ENCODE results near the gene EID2B. TPM values are rescaled to one million over a fixed set of nuclear protein-coding genes. Genes with fewer than 3 reads are reported as not detected.
A peak's percentile ranks its signal among the peaks of the same experiment; 100 is the strongest.

The EID2B gene
- total RNA-seq, 4 donors from 2014 or later = 0.56 to 1.5 (median 1.0) TPM

DNA sequence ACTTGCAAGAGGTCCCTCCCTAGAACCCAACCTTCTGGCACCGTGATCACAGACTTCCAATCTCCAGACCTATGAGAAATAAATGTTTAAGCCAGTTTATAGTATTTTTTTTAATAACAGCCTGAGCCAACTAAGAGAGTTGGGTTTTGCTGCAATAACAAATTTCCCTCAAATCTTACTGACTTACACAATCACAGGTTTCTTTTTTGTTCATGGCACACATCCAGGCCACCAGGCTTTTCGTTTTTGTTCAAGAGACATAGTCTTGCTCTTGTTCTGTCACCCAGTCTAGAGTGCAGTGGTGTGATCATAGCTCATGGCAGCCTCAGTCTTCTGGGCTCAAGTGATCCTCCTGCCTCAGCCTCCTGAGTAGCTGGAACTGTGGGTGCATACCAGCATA, 19.7 kb downstream of the EID2B start:
- no peak overlapping the region for H3K4me3 ChIP-seq (ENCODE audit: low read depth, poor library complexity, severe bottlenecking)
- intact Hi-C loops (cut with DNase I; ENCODE audit: low total_unique reads) = no loop called here
- WGBS, 2 donors = 43 to 51% methylated on average over 2 of the region's 2 CpGs
- TF ChIP-seq, protein P1, sequence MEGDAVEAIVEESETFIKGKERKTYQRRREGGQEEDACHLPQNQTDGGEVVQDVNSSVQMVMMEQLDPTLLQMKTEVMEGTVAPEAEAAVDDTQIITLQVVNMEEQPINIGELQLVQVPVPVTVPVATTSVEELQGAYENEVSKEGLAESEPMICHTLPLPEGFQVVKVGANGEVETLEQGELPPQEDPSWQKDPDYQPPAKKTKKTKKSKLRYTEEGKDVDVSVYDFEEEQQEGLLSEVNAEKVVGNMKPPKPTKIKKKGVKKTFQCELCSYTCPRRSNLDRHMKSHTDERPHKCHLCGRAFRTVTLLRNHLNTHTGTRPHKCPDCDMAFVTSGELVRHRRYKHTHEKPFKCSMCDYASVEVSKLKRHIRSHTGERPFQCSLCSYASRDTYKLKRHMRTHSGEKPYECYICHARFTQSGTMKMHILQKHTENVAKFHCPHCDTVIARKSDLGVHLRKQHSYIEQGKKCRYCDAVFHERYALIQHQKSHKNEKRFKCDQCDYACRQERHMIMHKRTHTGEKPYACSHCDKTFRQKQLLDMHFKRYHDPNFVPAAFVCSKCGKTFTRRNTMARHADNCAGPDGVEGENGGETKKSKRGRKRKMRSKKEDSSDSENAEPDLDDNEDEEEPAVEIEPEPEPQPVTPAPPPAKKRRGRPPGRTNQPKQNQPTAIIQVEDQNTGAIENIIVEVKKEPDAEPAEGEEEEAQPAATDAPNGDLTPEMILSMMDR (IDR thresholded peaks at IDR 0.05) = no peak
- no peak for TF ChIP-seq POLR2A (IDR thresholded peaks at IDR 0.05)
- no peak for DNase-seq (ENCODE audit: low spot score in 2 of 2)

DNA sequence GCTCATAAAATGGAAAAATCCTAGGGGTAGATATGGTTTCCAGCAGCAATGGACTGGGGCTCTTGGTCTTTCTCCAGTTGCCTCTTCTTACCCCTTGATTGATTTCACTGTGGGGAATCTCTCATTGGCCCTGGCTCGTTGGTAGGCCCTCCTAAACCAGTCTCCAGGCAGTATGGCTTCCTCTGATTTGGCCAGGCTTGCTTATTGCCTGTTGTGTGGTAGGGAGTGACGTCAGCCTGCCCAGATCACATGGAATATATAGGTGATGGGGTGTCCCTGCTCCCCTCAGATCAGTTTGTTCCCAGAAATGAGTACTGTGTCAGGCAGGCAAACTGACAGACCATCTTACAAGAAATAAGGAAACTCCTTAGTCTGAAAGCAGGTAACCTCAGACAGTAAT, 23.4 kb downstream of the EID2B start:
- WGBS, 2 donors = 48 to 78% methylated on average over 2 of the region's 2 CpGs
- TF ChIP-seq POLR2A (IDR thresholded peaks at IDR 0.05) = no peak
- TF ChIP-seq, protein P1 (IDR thresholded peaks at IDR 0.05) = no peak
- no peak for DNase-seq (ENCODE audit: low spot score in 2 of 2)
- intact Hi-C loops (cut with DNase I; ENCODE audit: low total_unique reads) = no loop called here
- H3K4me3 ChIP-seq (ENCODE audit: low read depth, poor library complexity, severe bottlenecking) = no peak overlapping the region

DNA sequence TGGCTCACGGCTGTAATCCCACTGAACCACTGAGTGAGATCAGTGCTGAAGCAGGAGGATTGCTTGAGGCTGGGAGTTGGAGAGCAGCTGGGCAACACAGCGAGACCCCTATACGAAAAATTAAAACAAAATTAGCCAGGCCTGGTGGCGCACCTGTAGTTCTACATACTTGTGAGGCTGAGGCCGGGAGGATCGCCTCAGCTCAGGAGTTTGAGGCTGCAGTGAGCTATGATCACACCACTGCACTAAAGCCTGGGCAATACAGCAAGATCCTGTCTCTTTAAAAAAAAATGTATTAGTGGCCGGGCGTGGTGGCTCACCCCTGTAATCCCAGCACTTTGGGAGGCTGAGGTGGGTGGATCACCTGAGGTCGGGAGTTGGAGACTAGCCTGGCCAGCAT, 24.0 kb downstream of the EID2B start:
- intact Hi-C loops (cut with DNase I; ENCODE audit: low total_unique reads) = no loop called here
- WGBS, 2 donors = 84 to 87% methylated on average over 9 of the region's 9 CpGs
- no peak overlapping the region for H3K4me3 ChIP-seq (ENCODE audit: low read depth, poor library complexity, severe bottlenecking)
- no peak for DNase-seq (ENCODE audit: low spot score in 2 of 2)
- TF ChIP-seq, protein P1 (IDR thresholded peaks at IDR 0.05) = no peak
- TF ChIP-seq POLR2A (IDR thresholded peaks at IDR 0.05) = no peak

DNA sequence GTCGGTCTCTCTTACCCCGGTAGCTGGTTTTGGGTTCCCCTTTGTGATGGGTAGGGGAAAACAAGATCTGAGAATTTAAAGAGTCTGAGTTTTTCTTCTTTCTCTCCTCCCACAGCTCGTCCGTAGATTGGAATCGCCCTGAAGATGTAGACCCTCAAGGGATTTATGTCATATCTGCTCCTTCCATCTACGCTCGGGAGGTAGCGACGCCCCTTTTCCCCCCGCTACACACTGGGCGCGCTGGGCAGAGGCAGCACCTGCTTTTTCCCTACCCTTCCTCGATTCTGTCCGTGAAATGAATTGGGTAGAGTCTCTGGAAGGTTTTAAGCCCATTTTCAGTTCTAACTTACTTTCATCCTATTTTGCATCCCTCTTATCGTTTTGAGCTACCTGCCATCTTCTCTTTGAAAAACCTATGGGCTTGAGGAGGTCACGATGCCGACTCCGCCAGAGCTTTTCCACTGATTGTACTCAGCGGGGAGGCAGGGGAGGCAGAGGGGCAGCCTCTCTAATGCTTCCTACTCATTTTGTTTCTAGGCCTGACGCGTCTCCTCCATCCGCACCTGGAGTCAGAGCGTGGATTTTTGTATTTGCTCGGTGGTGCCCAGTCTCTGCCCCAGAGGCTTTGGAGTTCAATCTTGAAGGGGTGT, 24.8 kb downstream of the EID2B start:
- 27 to 33% methylated on average over 24 of the region's 24 CpGs for WGBS, 2 donors
- TF ChIP-seq POLR2A (IDR thresholded peaks at IDR 0.05) = no peak
- TF ChIP-seq, protein P1 (IDR thresholded peaks at IDR 0.05) = no peak
- DNase-seq (ENCODE audit: low spot score in 2 of 2) = no peak
- intact Hi-C loops (cut with DNase I; ENCODE audit: low total_unique reads) = no loop called here
- no peak overlapping the region for H3K4me3 ChIP-seq (ENCODE audit: low read depth, poor library complexity, severe bottlenecking)

DNA sequence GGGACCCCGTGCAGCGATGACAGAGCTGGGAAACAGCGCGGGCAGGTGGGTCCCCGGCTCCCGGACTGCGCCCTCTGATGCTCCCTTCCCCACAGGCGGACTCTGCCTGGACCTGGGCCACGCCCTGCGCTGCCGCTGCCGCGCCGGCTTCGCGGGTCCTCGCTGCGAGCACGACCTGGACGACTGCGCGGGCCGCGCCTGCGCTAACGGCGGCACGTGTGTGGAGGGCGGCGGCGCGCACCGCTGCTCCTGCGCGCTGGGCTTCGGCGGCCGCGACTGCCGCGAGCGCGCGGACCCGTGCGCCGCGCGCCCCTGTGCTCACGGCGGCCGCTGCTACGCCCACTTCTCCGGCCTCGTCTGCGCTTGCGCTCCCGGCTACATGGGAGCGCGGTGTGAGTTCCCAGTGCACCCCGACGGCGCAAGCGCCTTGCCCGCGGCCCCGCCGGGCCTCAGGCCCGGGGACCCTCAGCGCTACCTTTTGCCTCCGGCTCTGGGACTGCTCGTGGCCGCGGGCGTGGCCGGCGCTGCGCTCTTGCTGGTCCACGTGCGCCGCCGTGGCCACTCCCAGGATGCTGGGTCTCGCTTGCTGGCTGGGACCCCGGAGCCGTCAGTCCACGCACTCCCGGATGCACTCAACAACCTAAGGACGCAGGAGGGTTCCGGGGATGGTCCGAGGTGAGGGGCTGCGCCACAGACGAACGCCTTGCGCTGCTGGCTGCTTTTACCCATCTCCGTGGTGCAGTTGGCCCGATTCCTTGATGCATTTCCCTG, 25.5 kb downstream of the EID2B start:
- 3 to 13% methylated on average over 14 to 30 of the region's 96 CpGs for WGBS, 2 donors
- peak overlapping the region; percentile 35 for H3K4me3 ChIP-seq (ENCODE audit: low read depth, poor library complexity, severe bottlenecking)
- intact Hi-C loops (cut with DNase I; ENCODE audit: low total_unique reads) = no loop called here
- DNase-seq (ENCODE audit: low spot score in 2 of 2) = no peak
- TF ChIP-seq, protein P1 (IDR thresholded peaks at IDR 0.05) = no peak
- TF ChIP-seq POLR2A (IDR thresholded peaks at IDR 0.05) = no peak
